Glomerular endothelial cell (primary cell): ENCODE measurements around the gene MAP1LC3A. TPM values are rescaled to one million over a fixed set of nuclear protein-coding genes. Genes with fewer than 3 reads are reported as not detected.
A peak's percentile ranks its signal among the peaks of the same experiment; 100 is the strongest.
"Not testable (repeated sequence)": the region's sequence is repeated elsewhere in the genome, so short reads cannot be mapped to it uniquely, and the experiment has no call there.

Experiments used
- DNase-seq: peaks from one replicate; pipeline ENCODE4 v3.0.0-alpha.2; 2011; ENCODE audit warnings: low read depth, low spot score; ENCODE audit errors: extremely low read depth
- total RNA-seq: library from RNA; depleted of rRNA; stranded (reverse); fragments of >200 nt; gene quantifications from 2 replicates; pipeline ENCODE4 v1.2.3, GENCODE V29; 2015

MAP1LC3A gene
- total RNA-seq: 77.5 and 97.0 TPM in 2 replicates

DNA sequence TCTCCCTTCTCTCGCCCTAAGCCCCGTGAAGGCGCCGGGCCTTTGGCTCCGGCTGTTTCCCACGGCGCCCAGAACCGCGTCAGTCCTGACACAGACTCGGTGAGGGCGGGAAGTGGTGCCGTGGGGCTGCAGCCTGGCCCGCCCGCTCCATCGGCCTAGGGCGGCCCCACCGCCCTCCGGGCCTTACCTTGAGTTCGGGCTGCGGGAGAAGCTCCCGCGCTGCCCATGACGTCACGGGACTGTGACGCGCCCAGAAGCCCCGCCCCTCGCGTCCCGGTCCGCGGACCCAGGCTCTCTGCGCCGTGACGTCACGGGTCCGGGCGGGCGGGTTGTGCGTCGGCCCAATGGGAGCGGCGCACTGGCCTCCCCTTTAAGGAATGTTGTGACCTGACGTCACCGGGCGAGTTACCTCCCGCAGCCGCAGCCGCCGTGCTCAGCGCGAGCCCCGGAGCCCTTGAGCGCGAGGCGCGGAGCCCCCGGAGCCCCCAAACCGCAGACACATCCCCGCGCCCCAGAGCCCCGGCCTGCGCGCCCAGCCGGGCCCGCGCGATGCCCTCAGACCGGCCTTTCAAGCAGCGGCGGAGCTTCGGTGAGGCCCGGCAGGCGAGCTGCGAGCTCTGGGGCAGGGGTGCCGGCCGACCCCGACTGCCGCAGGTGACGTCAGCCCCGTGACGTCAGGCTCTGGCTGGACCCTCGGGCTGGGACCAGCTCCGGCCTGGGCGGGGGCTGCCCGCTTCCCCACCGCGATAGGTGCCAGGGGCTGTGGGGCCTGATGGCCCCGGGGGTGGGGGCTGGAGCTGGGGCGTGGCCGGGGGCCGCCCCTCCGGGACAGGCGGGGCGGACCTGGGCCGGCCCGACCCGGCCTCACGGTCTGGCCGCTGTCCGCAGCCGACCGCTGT, at the start of gene MAP1LC3A:
TSS of gene MAP1LC3A (plus strand) at position 399 of the 899 bp plus-strand sequence. CDS start at position 550, 151 bp downstream.
- DNase-seq: no peak

DNA sequence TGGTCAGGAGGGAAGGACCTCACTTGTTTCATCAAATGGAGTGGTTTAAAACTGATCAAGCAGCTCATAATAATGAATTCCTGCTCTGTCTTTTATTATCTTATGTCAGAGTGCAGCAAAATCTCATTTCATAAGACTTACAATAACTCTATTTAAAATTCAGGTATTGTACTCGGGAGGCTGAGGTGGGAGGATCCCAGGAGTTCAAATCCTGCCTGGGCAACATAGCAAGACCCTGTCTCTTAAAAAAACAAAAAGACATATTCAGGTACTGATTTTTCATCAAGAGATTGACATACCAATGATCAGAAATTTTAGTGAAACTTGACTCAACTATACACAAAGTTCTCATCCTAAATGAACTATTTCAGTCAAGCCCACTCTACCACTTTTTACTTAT, 47.9 kb upstream of the MAP1LC3A start:
- no peak for DNase-seq

GRCh38 chr20:34511891-34512265, 46.6 kb upstream of the MAP1LC3A start:
- no peak for DNase-seq

GRCh38 chr20:34512266-34512954, 46.1 kb upstream of the MAP1LC3A start:
- no peak for DNase-seq

- DNase-seq: no peak
Observed at GRCh38 chr20:34512955-34513419, 45.5 kb upstream of the MAP1LC3A start.

- DNase-seq: not testable (repeated sequence)
Observed at GRCh38 chr20:34514034-34514433, 44.5 kb upstream of the MAP1LC3A start.

DNA sequence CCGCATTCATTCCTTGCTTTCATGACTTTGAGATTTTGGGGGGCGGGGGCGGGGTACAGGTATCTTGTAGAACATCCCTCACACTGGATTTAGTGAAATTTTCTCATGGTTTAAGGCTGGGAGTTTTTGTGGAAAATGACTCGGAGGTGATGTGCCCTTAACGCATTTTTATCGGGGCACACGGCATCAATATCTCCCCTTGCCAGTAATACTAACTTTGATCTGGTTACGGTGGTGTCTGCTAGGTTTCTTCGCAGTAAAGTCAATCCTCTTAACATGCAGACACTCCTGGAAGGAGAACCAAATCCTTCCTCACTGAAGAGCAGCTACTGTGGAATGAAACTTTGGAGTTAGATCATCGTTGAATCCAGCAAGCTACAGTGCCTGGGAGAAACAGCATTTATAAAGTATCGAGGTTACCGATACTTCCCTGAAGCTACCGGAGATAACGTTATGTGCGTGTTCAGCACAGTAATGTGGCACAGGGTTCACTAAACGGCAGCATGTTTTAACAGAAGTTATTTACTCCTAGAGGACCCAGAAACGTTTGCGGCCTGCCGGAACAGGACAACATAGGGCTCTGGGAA, 43.5 kb upstream of the MAP1LC3A start:
- no peak for DNase-seq

GRCh38 chr20:34515484-34516246, 42.9 kb upstream of the MAP1LC3A start:
- DNase-seq: no peak

DNA sequence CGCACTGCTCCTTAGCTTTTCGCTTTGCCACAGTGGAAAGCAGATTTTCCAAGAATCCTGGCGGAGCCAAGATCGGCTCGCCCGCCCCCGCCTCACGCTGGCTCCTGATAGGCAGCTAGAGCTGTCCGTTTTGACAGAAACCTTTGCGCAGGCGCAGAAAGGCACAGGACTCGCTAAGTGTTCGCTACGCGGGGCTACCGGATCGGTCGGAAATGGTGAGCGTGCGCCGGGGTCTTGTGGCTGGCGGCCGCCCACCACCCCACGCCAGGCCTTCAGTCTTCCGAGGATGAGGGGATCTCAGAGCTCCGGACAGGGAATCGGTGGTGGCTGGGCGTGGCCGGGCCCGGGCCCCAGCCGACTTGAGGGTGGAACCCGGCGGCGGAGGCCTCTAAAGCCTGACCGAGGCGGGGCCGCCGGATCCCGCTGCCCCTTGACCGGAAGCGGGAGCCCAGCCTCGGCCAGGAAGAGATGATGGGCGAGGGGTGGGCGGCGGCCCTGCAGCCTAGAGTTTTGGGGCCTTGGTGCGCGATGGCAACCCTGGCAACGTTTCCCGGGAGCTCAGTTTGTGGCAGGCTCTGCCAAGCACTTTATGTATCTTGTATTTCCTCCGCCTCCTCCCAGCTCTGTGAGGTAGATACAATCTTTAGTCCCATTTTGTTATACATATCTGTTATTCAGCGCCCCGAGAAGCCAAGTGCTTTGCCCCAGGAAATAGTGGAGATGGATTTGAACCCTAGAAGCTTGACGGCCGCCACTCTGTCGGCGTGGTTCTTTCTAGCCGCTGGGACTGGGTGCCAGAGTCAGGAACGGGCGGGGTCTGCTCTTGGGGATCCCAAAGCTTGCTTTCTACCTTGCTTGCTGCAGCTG, 42.0 kb upstream of the MAP1LC3A start, which contains the start of gene DYNLRB1:
TSS of gene DYNLRB1 (plus strand) at position 176 of the 867 bp plus-strand sequence. CDS start at position 213, 37 bp downstream.
- peak; percentile 89 for DNase-seq

DNA sequence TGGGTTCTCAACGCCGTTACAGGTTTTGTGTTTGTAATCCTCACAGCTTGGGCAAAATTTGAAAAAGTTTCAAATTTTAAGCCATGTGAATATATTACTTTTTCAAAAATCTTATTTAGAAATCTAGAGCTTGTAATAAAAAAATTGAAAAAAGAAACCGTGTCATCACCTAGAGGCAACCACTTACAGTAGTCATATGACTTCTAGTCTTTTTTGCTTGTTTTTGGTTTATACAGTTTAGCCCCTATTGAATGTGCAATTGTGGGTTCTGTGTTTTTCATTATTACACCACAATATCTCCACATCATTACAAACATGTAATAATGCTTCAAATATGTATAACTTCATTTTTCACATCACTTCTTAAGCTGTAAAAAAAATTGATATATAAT, 41.4 kb upstream of the MAP1LC3A start:
- DNase-seq: no peak

DNA sequence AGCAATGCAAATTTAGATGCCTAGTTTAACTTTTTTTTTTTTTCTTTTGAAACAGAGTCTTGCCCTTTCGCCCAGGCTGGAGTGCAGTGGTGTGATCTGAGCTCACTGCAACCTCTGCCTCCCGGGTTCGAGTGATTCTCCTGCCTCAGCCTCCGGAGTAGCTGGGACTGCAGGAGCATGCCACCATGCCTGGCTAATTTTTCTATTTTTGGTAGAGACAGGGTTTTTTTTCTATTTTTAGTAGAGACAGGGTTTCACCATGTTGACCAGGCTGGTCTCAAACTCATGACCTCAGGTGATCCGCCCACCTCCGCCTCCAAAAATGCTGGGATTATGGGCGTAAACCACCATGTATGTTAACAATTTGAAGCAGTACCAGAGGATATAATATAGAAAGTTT, 39.7 kb upstream of the MAP1LC3A start:
- not testable (repeated sequence) for DNase-seq

DNA sequence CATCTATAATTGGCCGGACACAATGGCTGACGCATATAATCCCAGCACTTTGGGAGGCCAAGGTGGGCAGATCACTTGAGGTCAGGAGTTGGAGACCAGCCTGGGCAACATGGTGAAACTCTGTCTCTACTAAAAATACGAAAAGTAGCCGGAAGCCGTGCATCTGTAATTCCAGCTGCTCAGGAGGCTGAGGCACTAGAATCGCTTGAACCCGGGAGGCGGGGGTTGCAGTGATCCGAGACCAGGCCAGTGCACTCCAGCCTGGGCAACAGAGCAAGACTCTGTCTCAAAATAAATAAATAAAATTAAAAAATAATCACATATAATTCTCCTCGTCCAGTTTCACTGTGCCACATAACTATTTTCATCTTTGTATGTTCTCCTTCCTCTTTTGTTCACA, 38.7 kb upstream of the MAP1LC3A start:
- not testable (repeated sequence) for DNase-seq

DNA sequence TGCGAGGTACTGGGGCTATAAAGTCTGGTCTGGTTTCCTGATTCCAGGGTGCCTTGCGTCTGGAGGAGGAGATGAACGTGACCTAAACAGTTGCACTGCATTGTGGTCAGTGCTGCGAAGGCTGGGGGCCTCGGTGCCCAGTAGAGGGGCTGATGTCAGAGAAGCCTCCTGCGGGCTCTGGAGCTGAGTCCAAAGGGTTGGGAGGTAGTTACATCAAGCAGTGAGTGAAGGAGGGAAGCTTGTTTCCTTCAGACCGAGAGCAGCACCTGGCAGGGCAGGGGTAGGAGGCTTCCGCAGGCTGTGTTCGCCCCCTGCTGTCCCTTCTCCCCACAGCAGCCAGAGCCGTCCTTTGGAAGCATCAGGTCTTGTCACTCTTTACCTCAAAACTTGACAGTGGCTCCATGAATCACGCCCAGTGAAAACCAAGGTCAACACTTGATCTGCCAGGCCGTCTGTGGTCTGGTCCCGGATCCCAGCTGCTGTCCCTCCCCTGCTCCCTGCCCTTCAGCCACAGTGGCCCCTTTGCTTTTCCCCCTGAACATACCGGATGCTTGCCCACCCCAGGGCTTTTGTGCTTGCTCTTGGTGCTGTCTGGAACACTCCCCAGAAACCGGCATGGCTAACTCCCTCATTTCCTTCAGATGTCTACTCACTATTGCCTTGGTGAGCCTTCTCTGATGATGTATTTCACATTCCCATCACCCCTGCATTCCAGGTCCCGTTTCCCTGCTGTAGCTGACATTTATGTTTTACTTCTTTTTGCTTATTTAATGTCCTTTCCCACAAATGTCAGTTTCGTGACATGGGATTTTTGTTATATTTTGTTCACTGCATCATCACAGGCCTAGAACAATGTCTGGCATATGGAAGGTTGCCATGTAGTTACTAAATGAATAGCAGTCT, 35.3 kb upstream of the MAP1LC3A start:
- DNase-seq: no peak

DNA sequence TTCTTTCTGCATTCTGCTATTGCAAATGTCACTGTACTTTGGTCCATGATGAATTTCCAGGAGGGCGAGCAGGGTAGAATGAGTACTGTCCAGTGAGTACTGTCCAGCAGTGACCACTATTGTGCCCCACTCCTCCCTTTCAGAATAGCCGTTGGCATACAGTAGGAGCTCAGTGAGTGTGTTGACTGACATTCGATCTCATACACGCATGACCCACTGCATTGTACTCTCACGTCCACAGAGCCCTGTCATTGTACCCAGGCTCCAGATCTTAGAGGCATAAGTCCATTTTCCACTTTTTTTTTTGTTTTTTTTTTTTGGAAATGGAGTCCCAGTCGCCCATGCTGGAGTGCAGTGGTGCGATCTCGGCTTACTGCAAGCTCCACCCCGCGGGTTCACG, 34.1 kb upstream of the MAP1LC3A start:
- DNase-seq: no peak

DNA sequence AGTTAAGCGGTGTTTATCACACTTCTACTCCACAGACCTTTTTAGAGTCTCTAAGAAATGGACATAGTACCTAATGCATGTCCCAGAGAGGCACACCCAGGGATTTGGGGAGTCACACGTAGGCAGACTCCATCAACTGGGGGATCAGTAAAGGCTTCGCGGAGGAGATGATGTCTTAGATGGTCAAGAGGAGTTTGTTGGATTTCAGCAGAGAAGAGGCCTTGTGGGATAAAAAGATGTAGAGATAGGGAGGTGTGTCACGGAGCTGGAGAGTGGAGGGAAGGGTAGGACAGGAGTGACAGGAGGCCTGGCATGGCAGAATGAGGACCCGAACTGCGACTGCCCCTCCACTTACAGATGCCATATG, 33.2 kb upstream of the MAP1LC3A start:
- DNase-seq: no peak

- DNase-seq: peak; percentile 88
Observed at GRCh38 chr20:34525709-34526416, 32.7 kb upstream of the MAP1LC3A start.

- DNase-seq: no peak
Observed at GRCh38 chr20:34526466-34526865, 32.1 kb upstream of the MAP1LC3A start.

DNA sequence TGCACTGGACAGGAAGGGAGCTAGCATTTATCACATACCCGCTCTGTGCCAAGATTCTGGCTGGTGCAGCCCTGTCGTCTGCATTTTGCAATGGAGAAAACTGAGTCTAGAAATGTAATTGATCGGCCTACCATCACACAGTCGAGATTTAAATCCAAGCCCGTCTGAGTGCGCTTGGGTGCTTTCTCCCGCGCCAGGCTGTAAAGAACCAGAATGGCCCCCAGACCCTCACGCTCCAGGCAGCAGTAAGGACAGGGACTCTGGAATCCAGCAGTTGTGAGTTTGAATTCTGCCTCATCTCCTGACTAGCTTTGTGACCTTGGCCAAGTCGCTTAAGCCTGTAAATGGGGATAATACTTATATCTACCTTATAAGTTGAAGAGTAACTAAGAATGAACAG, 31.5 kb upstream of the MAP1LC3A start:
- DNase-seq: no peak
